ENCODE data around the gene KCTD1. TPM values are rescaled to one million over a fixed set of nuclear protein-coding genes. Genes with fewer than 3 reads are reported as not detected.

The KCTD1 gene
- total RNA-seq, 1 donor from 2014 or later, result 17.1 TPM

- Histone ChIP-seq H3K9me3 (ENCODE audit: low read depth) (no peaks in the 10 kb centered on the region), H3K79me2 (ENCODE audit: low read depth) (no peaks in the 10 kb centered on the region), H3K9ac (no peak overlapping the region), H3K36me3 (no peaks in the 10 kb centered on the region), H3K27me3 (peaks cover 27% of the 10 kb centered on the region), H3K4me1 (peaks cover 9% of the 10 kb centered on the region), H3K4me3 (no peak overlapping the region), H3K27ac (no peak overlapping the region), H2AFZ (replicated peaks) (no peak overlapping the region), H3K4me2 (no peak overlapping the region), H3F3A (ENCODE audit: low read depth) (no peaks in the 10 kb centered on the region), H4K20me1 (ENCODE audit: low read depth) (no peaks in the 10 kb centered on the region)
- peaks cover 2% of the 10 kb centered on the region for H3K36me3 Mint-ChIP-seq
- H3K4me3 Mint-ChIP-seq, result no peak overlapping the region
- peaks cover 14% of the 10 kb centered on the region for H3K4me1 Mint-ChIP-seq
- H3K27ac Mint-ChIP-seq, result no peak overlapping the region
- H3K27me3 Mint-ChIP-seq (ENCODE audit: insufficient read depth, low read depth), result peaks cover 2% of the 10 kb centered on the region
- DNase-seq (ENCODE audit: low spot score), result no peak
- H3K9me3 Mint-ChIP-seq, result no peaks in the 10 kb centered on the region
- no peak for TF ChIP-seq EZH2 (IDR thresholded peaks at IDR 0.05)
- TF ChIP-seq EZH2phosphoT487 (IDR thresholded peaks at IDR 0.05), result no peak
- no peak for TF ChIP-seq CTCF (IDR thresholded peaks at IDR 0.05)
Observed at GRCh38 chr18:26579941-26580618, 31.7 kb upstream of the KCTD1 start.

- Histone ChIP-seq H3K4me1 (peaks cover 9% of the 10 kb centered on the region), H2AFZ (replicated peaks) (peak overlapping the region; percentile 87)
- H3K27ac Mint-ChIP-seq, result peak overlapping the region; percentile 96
Observed at GRCh38 chr18:26575865-26576217, 27.5 kb upstream of the KCTD1 start.

GRCh38 chr18:26574958-26575864 is 26.9 kb upstream of the KCTD1 start:
- H3K79me2 ChIP-seq (ENCODE audit: low read depth), result no peaks in the 10 kb centered on the region
- no peak for TF ChIP-seq CTCF (IDR thresholded peaks at IDR 0.05)
- no peak for TF ChIP-seq EZH2phosphoT487 (IDR thresholded peaks at IDR 0.05)
- no peak for TF ChIP-seq EZH2 (IDR thresholded peaks at IDR 0.05)
- no peaks in the 10 kb centered on the region for H3K36me3 ChIP-seq
- H3K4me2 ChIP-seq, result peak overlapping the region; percentile 75
- Mint-ChIP-seq H3K36me3 (no peaks in the 10 kb centered on the region), H3K4me1 (peaks cover 21% of the 10 kb centered on the region), H3K4me3 (peak overlapping the region; percentile 84), H3K27ac (peak overlapping the region; percentile 96), H3K27me3 (ENCODE audit: insufficient read depth, low read depth) (peaks cover 4% of the 10 kb centered on the region), H3K9me3 (no peaks in the 10 kb centered on the region)
- no peaks in the 10 kb centered on the region for H3F3A ChIP-seq (ENCODE audit: low read depth)
- H3K4me3 ChIP-seq, result peak overlapping the region; percentile 39
- H3K4me1 ChIP-seq, result peaks cover 9% of the 10 kb centered on the region
- no peaks in the 10 kb centered on the region for H4K20me1 ChIP-seq (ENCODE audit: low read depth)
- H3K27ac ChIP-seq, result no peak overlapping the region
- peaks cover 44% of the 10 kb centered on the region for H3K27me3 ChIP-seq
- peak; percentile 66 for DNase-seq (ENCODE audit: low spot score)
- H3K9me3 ChIP-seq (ENCODE audit: low read depth), result no peaks in the 10 kb centered on the region
- no peak overlapping the region for H3K9ac ChIP-seq
- peak overlapping the region; percentile 87 for H2AFZ ChIP-seq (replicated peaks)

More at GRCh38 chr18:26575865-26576217, 27.5 kb upstream of the KCTD1 start:
- Histone ChIP-seq H3K27ac (no peak overlapping the region), H3K4me3 (peak overlapping the region; percentile 39), H3K79me2 (ENCODE audit: low read depth) (no peaks in the 10 kb centered on the region), H3K9ac (no peak overlapping the region), H3K27me3 (peaks cover 44% of the 10 kb centered on the region), H3K4me2 (peak overlapping the region; percentile 75), H3K36me3 (no peaks in the 10 kb centered on the region), H4K20me1 (ENCODE audit: low read depth) (no peaks in the 10 kb centered on the region), H3K9me3 (ENCODE audit: low read depth) (no peaks in the 10 kb centered on the region), H3F3A (ENCODE audit: low read depth) (no peaks in the 10 kb centered on the region)
- Mint-ChIP-seq H3K4me3 (peak overlapping the region; percentile 84), H3K4me1 (peaks cover 21% of the 10 kb centered on the region), H3K36me3 (no peaks in the 10 kb centered on the region), H3K9me3 (no peaks in the 10 kb centered on the region), H3K27me3 (ENCODE audit: insufficient read depth, low read depth) (peaks cover 4% of the 10 kb centered on the region)
- no peak for DNase-seq (ENCODE audit: low spot score)
- TF ChIP-seq EZH2phosphoT487 (IDR thresholded peaks at IDR 0.05), result no peak

Data from neural progenitor cell (in vitro differentiated cells).